Thoracic aorta (tissue), 2 donors: Measurements from ENCODE around the gene ZNF773. TPM values are rescaled to one million over a fixed set of nuclear protein-coding genes. Genes with fewer than 3 reads are reported as not detected.
"Not testable (repeated sequence)": the region's sequence is repeated elsewhere in the genome, so short reads cannot be mapped to it uniquely, and the experiment has no call there.

Experiments
- ATAC-seq: fragments of 150-250 bp; one replicate; pipeline ENCODE4 v1.8.0; 2017; ENCODE audit warnings: low read depth; ENCODE audit not compliant: insufficient number of reproducible peaks, low FRiP score
- DNase-seq: peaks from one replicate; pipeline ENCODE4 v3.0.0-alpha.2; 2020; ENCODE audit warnings: low spot score
- H3K27ac ChIP-seq, 2 donors: fragments of 200-600 bp; sonication (generic); 1 replicate in 1 of 2; 2 replicates in 1 of 2; pipeline ENCODE4 v1.5.1; 2016; ENCODE audit warnings: mild to moderate bottlenecking in 2 of 2, moderate library complexity in 2 of 2
- H3K27me3 ChIP-seq: fragments of 200-600 bp; sonication (generic); replicated peaks from 2 replicates; pipeline ENCODE4 v1.6.0; 2016; ENCODE audit warnings: mild to moderate bottlenecking; ENCODE audit not compliant: insufficient read depth
- H3K36me3 ChIP-seq: fragments of 200-600 bp; sonication (generic); one replicate; pipeline ENCODE4 v1.5.1; 2016
- H3K4me1 ChIP-seq, 2 donors: fragments of 200-600 bp; sonication (generic); 1 replicate in 1 of 2; 2 replicates in 1 of 2; pipeline versions ENCODE4 v1.5.1 to v1.6.0; 2016; ENCODE audit warnings: low read depth in 2 of 2, mild to moderate bottlenecking in 1 of 2; ENCODE audit not compliant: control insufficient read depth in 1 of 2
- H3K4me3 ChIP-seq: fragments of 200-600 bp; sonication (generic); 2 replicates; pipeline ENCODE4 v1.5.1; 2016; ENCODE audit warnings: mild to moderate bottlenecking
- H3K9me3 ChIP-seq: fragments of 200-600 bp; sonication (generic); 2 replicates; pipeline ENCODE4 v1.5.1; 2016
- CTCF ChIP-seq: fragments of 200-600 bp; sonication (generic); IDR thresholded peaks from one replicate; pipeline ENCODE4 v1.5.1; 2019; ENCODE audit warnings: antibody characterized with exemption
- total RNA-seq, 2 donors: library from RNA; depleted of rRNA; stranded (reverse); fragments of >200 nt; gene quantifications; one replicate each; pipeline versions ENCODE4 v1.1.0 to v1.2.3, GENCODE V29; 2016

ZNF773 gene
- total RNA-seq, 2 donors from 2014 or later, result 4.3 to 9.5 TPM

GRCh38 chr19:57512845-57513244, 13.1 kb downstream of the ZNF773 start:
- Histone ChIP-seq H3K27me3 (no peaks in the 10 kb centered on the region), H3K27ac (no peak overlapping the region), H3K36me3 (peaks cover 23% of the 10 kb centered on the region), H3K9me3 (peaks cover 57% of the 10 kb centered on the region), H3K4me1 (no peaks in the 10 kb centered on the region), H3K4me3 (no peak overlapping the region)
- ATAC-seq (no peak), DNase-seq (no peak)
- no peak for TF ChIP-seq CTCF

GRCh38 chr19:57515255-57515654, 15.5 kb downstream of the ZNF773 start:
- no peak for DNase-seq
- H3K9me3 ChIP-seq, result peaks cover 39% of the 10 kb centered on the region

GRCh38 chr19:57518021-57518420, 18.3 kb downstream of the ZNF773 start:
- not testable (repeated sequence) for H3K4me3 ChIP-seq, H3K27ac ChIP-seq, H3K27me3 ChIP-seq, H3K4me1 ChIP-seq, DNase-seq, ATAC-seq
- Histone ChIP-seq H3K9me3 (peaks cover 19% of the 10 kb centered on the region), H3K36me3 (peaks cover 23% of the 10 kb centered on the region)

More at GRCh38 chr19:57515255-57515654, 15.5 kb downstream of the ZNF773 start:
- TF ChIP-seq CTCF, result no peak
- Histone ChIP-seq H3K36me3 (peaks cover 23% of the 10 kb centered on the region), H3K27me3 (no peaks in the 10 kb centered on the region), H3K27ac (no peak overlapping the region), H3K4me1 (no peaks in the 10 kb centered on the region), H3K4me3 (no peak overlapping the region)
- ATAC-seq, result no peak

- Histone ChIP-seq H3K4me1 (peaks cover 7 to 9% of the 10 kb centered on the region in 2 donors), H3K9me3 (peaks cover 24% of the 10 kb centered on the region), H3K4me3 (peak within 1 kb of the TSS; percentile 99), H3K27me3 (no peaks in the 10 kb centered on the region), H3K27ac (peak within 1 kb of the TSS; percentile 66 to 78), H3K36me3 (peaks cover 19% of the 10 kb centered on the region)
- ATAC-seq, result peak; percentile 73
- DNase-seq, result peak; percentile 68
- no peak for TF ChIP-seq CTCF
These were observed 27.6 kb downstream of the ZNF773 start, which contains the start of gene ZNF549 for GRCh38 chr19:57527136-57527881. Gene ZNF549, plus strand, starts transcription at chr19:57527356. Its CDS starts 218 bp downstream, at chr19:57527574.

GRCh38 chr19:57537953-57538547, 38.3 kb downstream of the ZNF773 start:
- no peak overlapping the region for H3K27ac ChIP-seq
- H3K9me3 ChIP-seq, result peaks cover 100% of the 10 kb centered on the region
- TF ChIP-seq CTCF, result no peak
- H3K27me3 ChIP-seq, result no peaks in the 10 kb centered on the region
- H3K36me3 ChIP-seq, result peaks cover 91% of the 10 kb centered on the region
- ATAC-seq (no peak), DNase-seq (no peak)
- H3K4me3 ChIP-seq, result peak overlapping the region; percentile 14
- H3K4me1 ChIP-seq, result no peaks in the 10 kb centered on the region
